Lung (tissue), 12 donors: Measurements from ENCODE around the gene PDE6A. TPM values are rescaled to one million over a fixed set of nuclear protein-coding genes. Genes with fewer than 3 reads are reported as not detected.

Source experiments
- ATAC-seq: fragments of 200-7000 bp; cut with Tn5 transposase; one replicate; pipeline ENCODE4 v1.9.1; 2020; ENCODE audit warnings: moderate number of reproducible peaks; ENCODE audit not compliant: insufficient read depth, low FRiP score
- DNase-seq, 3 donors: peaks; one replicate each; pipeline ENCODE4 v3.0.0-alpha.2; 2013 to 2017
- H3K27ac ChIP-seq, 2 donors: one replicate each; pipeline ENCODE4 v1.5.1; 2013; ENCODE audit warnings: mild to moderate bottlenecking in 2 of 2, moderate library complexity in 2 of 2, control low read depth in 1 of 2, inconsistent platforms in 1 of 2, low read depth in 1 of 2, low read length in 1 of 2
- H3K27me3 ChIP-seq, 3 donors: one replicate each; pipeline ENCODE4 v1.5.1; 2013; ENCODE audit warnings: low read length in 2 of 3; ENCODE audit not compliant: control insufficient read depth in 3 of 3, insufficient read depth in 3 of 3
- H3K36me3 ChIP-seq, 4 donors: one replicate each; pipeline ENCODE4 v1.5.1; 2013; ENCODE audit warnings: low read length in 4 of 4, mild to moderate bottlenecking in 1 of 4, moderate library complexity in 1 of 4; ENCODE audit not compliant: control insufficient read depth in 4 of 4, insufficient read depth in 4 of 4
- H3K4me1 ChIP-seq, 5 donors: one replicate each; pipeline ENCODE4 v1.5.1; 2013; ENCODE audit warnings: low read length in 5 of 5, mild to moderate bottlenecking in 2 of 5, moderate library complexity in 1 of 5; ENCODE audit not compliant: control insufficient read depth in 5 of 5, insufficient read depth in 5 of 5
- H3K4me3 ChIP-seq: one replicate; pipeline ENCODE4 v1.5.1; 2013; ENCODE audit warnings: mild to moderate bottlenecking, control low read depth, moderate library complexity
- H3K9ac ChIP-seq, 2 donors: one replicate each; pipeline ENCODE4 v1.5.1; 2013; ENCODE audit warnings: low read length in 2 of 2, control low read depth in 1 of 2; ENCODE audit not compliant: insufficient read depth in 1 of 2
- H3K9me3 ChIP-seq, 4 donors: one replicate each; pipeline ENCODE4 v1.5.1; 2013; ENCODE audit warnings: low read length in 3 of 4, mild to moderate bottlenecking in 1 of 4, moderate library complexity in 1 of 4; ENCODE audit not compliant: control insufficient read depth in 4 of 4, insufficient read depth in 3 of 4
- CTCF ChIP-seq: IDR thresholded peaks from 2 replicates; pipeline ENCODE4 v1.5.1; 2012; ENCODE audit warnings: mild to moderate bottlenecking; ENCODE audit errors: control extremely low read depth, extremely low read depth
- WGBS, 2 donors: extraction: QIAGEN DNeasy Blood & Tissue Kit; methylation state at CpG; one replicate each; pipeline ENCODE4 v1.1.7; 2013; 5-methylcytosine and 5-hydroxymethylcytosine counted together
- polyA plus RNA-seq, 2 donors: library from polyadenylated mRNA; stranded (reverse); fragments of 200-250 nt; gene quantifications; one replicate each; pipeline ENCODE4 v1.2.1, GENCODE V29; 2013
- total RNA-seq, 2 donors: library from RNA; depleted of rRNA in 1 of 2; stranded (reverse); fragments of >200 nt in 1 of 2; gene quantifications; one replicate each; pipeline ENCODE4 v1.2.1, GENCODE V29; 2014 to 2021
- donor health status: control.
- donor health status: control.
- donor health status: Bipolar disorder and iron deficiency.
- donor health status: healthy.
- donor health status: DM: yes; HTN: yes; CAD: no.

Gene PDE6A
- total and polyA plus RNA-seq, 4 donors, result 0.03 to 0.06 (median 0.06) TPM; not detected in 1

DNA sequence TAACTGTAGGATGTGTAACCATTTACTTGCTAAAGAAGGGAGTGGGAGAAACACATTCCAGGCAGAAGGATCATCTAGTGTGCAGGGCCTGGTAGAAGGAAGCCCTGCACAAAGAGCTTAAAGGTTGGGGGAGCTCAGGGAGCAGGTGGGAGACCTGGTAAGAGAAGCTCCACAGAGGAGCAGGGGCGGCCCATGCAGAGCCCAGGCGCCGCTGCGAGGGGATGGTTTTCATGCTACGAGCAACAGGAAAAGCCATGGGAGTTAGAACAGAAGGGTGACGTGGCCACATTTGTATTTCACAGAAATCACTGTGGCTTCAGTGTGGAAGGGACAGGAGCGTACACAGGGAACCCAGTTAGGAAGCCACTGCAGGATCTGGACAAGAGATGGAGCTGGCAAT is 73.1 kb downstream of the PDE6A start:
- no peak overlapping the region for H3K4me3 ChIP-seq
- no peak overlapping the region for H3K9ac ChIP-seq
- peak overlapping the region in 1 of 2 donors; percentile 6 for H3K27ac ChIP-seq
- H3K4me1 ChIP-seq, result peaks cover 0 to 7% (median 4%) of the 10 kb centered on the region in 5 donors
- DNase-seq (no peak), ATAC-seq (no peak)
- WGBS, 2 donors, result 87 to 89% methylated on average over 7 of the region's 7 CpGs
- H3K36me3 ChIP-seq, result no peaks in the 10 kb centered on the region
- H3K27me3 ChIP-seq, result peaks cover 0 to 3% (median 0%) of the 10 kb centered on the region in 3 donors
- peaks cover 0 to 2% (median 0%) of the 10 kb centered on the region in 4 donors for H3K9me3 ChIP-seq
- TF ChIP-seq CTCF, result no peak

- no peak overlapping the region for H3K27ac ChIP-seq
- no peak for ATAC-seq
- H3K27me3 ChIP-seq, result peaks cover 0 to under 1% (median 0%) of the 10 kb centered on the region in 3 donors
- H3K4me3 ChIP-seq, result no peak overlapping the region
- H3K4me1 ChIP-seq, result peaks cover 0 to 7% (median 4%) of the 10 kb centered on the region in 5 donors
- peaks cover 0 to 2% (median 0%) of the 10 kb centered on the region in 4 donors for H3K9me3 ChIP-seq
- TF ChIP-seq CTCF, result no peak
- H3K9ac ChIP-seq, result no peak overlapping the region
- no peaks in the 10 kb centered on the region for H3K36me3 ChIP-seq
- DNase-seq, result no peak
Measured at GRCh38 chr5:149870697-149871096, 73.9 kb downstream of the PDE6A start.

GRCh38 chr5:149870232-149870631 is 74.4 kb downstream of the PDE6A start:
- no peak overlapping the region for H3K4me3 ChIP-seq
- no peak overlapping the region for H3K27ac ChIP-seq
- H3K36me3 ChIP-seq, result no peaks in the 10 kb centered on the region
- 65 to 97% methylated on average over 1 of the region's 1 CpG for WGBS, 2 donors
- no peak overlapping the region for H3K9ac ChIP-seq
- peaks cover 0 to 2% (median 0%) of the 10 kb centered on the region in 4 donors for H3K9me3 ChIP-seq
- no peaks in the 10 kb centered on the region for H3K27me3 ChIP-seq
- H3K4me1 ChIP-seq, result peaks cover 0 to 7% (median 4%) of the 10 kb centered on the region in 5 donors
- no peak for TF ChIP-seq CTCF
- ATAC-seq (no peak), DNase-seq (no peak)

GRCh38 chr5:149869411-149869821 is 75.2 kb downstream of the PDE6A start:
- Histone ChIP-seq H3K27ac (no peak overlapping the region), H3K9me3 (peaks cover 0 to 2% (median 0%) of the 10 kb centered on the region in 4 donors), H3K9ac (no peak overlapping the region), H3K27me3 (no peaks in the 10 kb centered on the region), H3K4me1 (peaks cover 0 to 7% (median 4%) of the 10 kb centered on the region in 5 donors), H3K36me3 (no peaks in the 10 kb centered on the region), H3K4me3 (no peak overlapping the region)
- DNase-seq (no peak), ATAC-seq (no peak)
- 72% methylated on average over 5 of the region's 5 CpGs for WGBS, 2 donors
- TF ChIP-seq CTCF, result no peak
